ENCODE results near the gene MYH15. TPM values are rescaled to one million over a fixed set of nuclear protein-coding genes. Genes with fewer than 3 reads are reported as not detected.

MYH15 gene
- total RNA-seq, 4 donors from 2014 or later = 0.10 to 0.27 (median 0.13) TPM; not detected in 1

GRCh38 chr3:108359011-108359410, 151.4 kb downstream of the MYH15 start:
- Histone ChIP-seq H3K36me3 (no peaks in the 10 kb centered on the region), H3K4me3 (no peak overlapping the region), H3K27me3 (no peaks in the 10 kb centered on the region), H3K27ac (no peak overlapping the region), H3K9me3 (no peaks in the 10 kb centered on the region), H3K4me1 (no peaks in the 10 kb centered on the region)
- TF ChIP-seq POLR2A (IDR thresholded peaks at IDR 0.05) (no peak), CTCF (IDR thresholded peaks at IDR 0.05 in 4 of 5, conservative IDR thresholded peaks at IDR 0.05 in 1 of 5) (no peak)
- DNase-seq (no peak), ATAC-seq (no peak)
- in situ Hi-C loops (cut with MboI; ENCODE audit: low sequenced_read_pairs in 4 of 4) (no loop called here), intact Hi-C loops (cut with DNase I; ENCODE audit: low total_unique reads) (no loop called here)

GRCh38 chr3:108357042-108357441, 153.4 kb downstream of the MYH15 start:
- no peak for TF ChIP-seq POLR2A (IDR thresholded peaks at IDR 0.05)
- no peak for TF ChIP-seq CTCF (IDR thresholded peaks at IDR 0.05 in 4 of 5, conservative IDR thresholded peaks at IDR 0.05 in 1 of 5)
- DNase-seq (no peak), ATAC-seq (no peak)
- Histone ChIP-seq H3K4me3 (no peak overlapping the region), H3K27me3 (no peaks in the 10 kb centered on the region), H3K36me3 (no peaks in the 10 kb centered on the region), H3K27ac (no peak overlapping the region), H3K9me3 (no peaks in the 10 kb centered on the region), H3K4me1 (no peaks in the 10 kb centered on the region)
- intact Hi-C loops (cut with DNase I; ENCODE audit: low total_unique reads) = no loop called here
- in situ Hi-C loops (cut with MboI; ENCODE audit: low sequenced_read_pairs in 4 of 4) = no loop called here

- H3K27ac ChIP-seq = no peak overlapping the region
- no peak for DNase-seq
- H3K27me3 ChIP-seq = no peaks in the 10 kb centered on the region
- TF ChIP-seq POLR2A (IDR thresholded peaks at IDR 0.05) (no peak), CTCF (IDR thresholded peaks at IDR 0.05 in 4 of 5, conservative IDR thresholded peaks at IDR 0.05 in 1 of 5) (no peak)
- intact Hi-C loops (cut with DNase I; ENCODE audit: low total_unique reads) (no loop called here), in situ Hi-C loops (cut with MboI; ENCODE audit: low sequenced_read_pairs in 4 of 4) (no loop called here)
- ATAC-seq = no peak
- H3K36me3 ChIP-seq = no peaks in the 10 kb centered on the region
- H3K4me1 ChIP-seq = no peaks in the 10 kb centered on the region
- H3K9me3 ChIP-seq = no peaks in the 10 kb centered on the region
- H3K4me3 ChIP-seq = no peak overlapping the region
Observed at GRCh38 chr3:108354562-108354961, 155.8 kb downstream of the MYH15 start.

GRCh38 chr3:108352176-108352575, 158.2 kb downstream of the MYH15 start:
- no peak for ATAC-seq
- intact Hi-C loops (cut with DNase I; ENCODE audit: low total_unique reads) = no loop called here
- no peaks in the 10 kb centered on the region for H3K4me1 ChIP-seq
- in situ Hi-C loops (cut with MboI; ENCODE audit: low sequenced_read_pairs in 4 of 4) = no loop called here
- DNase-seq = no peak
- no peaks in the 10 kb centered on the region for H3K9me3 ChIP-seq
- no peak overlapping the region for H3K4me3 ChIP-seq
- H3K27me3 ChIP-seq = no peaks in the 10 kb centered on the region
- TF ChIP-seq POLR2A (IDR thresholded peaks at IDR 0.05) = no peak
- TF ChIP-seq CTCF (IDR thresholded peaks at IDR 0.05 in 4 of 5, conservative IDR thresholded peaks at IDR 0.05 in 1 of 5) = no peak
- no peak overlapping the region for H3K27ac ChIP-seq
- H3K36me3 ChIP-seq = no peaks in the 10 kb centered on the region

Measured in gastrocnemius medialis (tissue), 4 donors.